GM21723 (cell line): Measurements from ENCODE around the gene AMOTL2.

ENCODE experiments used
- ATAC-seq: cut with Tn5 transposase; IDR thresholded peaks from one replicate; pipeline ENCODE4 v1.9.1; 2021; ENCODE audit warnings: mild to moderate bottlenecking, moderate library complexity; ENCODE audit not compliant: unreplicated experiment

The AMOTL2 gene

GRCh38 chr3:134353831-134354611, 20.2 kb downstream of the AMOTL2 start:
- ATAC-seq, result no peak

- ATAC-seq, result no peak
These were observed 20.9 kb downstream of the AMOTL2 start for GRCh38 chr3:134353171-134353825.

GRCh38 chr3:134352031-134352671, 22.1 kb downstream of the AMOTL2 start:
- ATAC-seq, result no peak

DNA sequence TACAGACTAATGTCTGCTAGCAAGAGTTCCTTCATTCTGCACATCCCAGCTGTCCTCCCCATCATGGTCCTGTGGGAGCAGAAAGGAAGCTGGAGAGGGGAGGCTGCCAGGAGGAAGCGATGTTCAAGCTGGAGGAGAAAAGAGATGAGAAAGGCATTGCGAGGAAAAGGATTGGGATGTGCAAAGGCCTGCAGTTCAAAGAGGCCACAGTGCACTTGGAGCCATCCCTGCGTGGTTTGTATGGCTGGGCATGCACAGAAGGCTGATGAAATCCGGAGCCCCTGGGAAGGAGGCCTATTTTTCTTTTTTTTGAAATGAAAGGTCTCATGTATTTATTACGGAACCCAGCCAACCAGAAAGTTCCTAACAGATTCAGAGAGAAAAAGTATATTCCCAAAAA, 22.8 kb downstream of the AMOTL2 start:
- no peak for ATAC-seq

GRCh38 chr3:134350861-134351311, 23.4 kb downstream of the AMOTL2 start:
- ATAC-seq, result no peak

GRCh38 chr3:134350266-134350665, 24.0 kb downstream of the AMOTL2 start:
- ATAC-seq, result no peak

DNA sequence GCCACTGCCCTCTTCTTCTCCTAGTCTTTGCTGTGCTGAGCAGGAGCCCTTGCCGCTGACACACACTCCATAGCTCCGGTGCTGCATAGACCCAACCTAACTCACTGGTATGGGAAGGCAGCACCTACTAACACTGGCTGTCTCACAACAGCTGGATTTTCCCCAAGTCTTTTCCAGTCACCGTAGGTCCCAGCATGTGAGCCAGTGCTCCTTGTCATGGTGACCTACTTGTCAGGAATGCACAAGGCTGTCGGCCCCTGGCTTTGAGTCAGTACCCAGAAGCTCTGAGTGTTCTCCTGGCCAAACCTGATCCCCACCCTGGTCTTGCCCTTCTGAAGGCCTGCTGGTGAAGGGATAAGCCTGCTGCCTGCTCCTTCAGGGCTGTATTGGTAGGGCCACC, 25.7 kb downstream of the AMOTL2 start:
- ATAC-seq, result no peak

DNA sequence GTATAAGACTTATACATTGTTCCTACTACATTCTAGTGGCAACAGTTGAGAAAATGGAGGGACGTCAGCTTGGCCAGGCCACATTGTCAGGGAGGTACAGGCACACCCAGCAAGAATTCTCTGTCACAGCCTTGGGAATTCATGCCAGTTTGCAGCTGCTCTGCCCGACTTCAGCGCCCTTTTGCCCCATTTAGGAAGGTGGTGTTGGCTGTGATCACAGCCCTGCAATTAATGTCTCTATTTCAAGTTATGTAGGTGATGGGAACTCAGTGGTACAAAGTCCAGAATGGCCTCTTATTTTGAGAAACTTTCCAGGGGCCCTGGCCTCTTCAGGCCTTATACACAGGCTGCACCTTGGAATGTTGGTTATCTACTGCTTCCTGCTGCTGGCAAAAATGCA, 26.7 kb downstream of the AMOTL2 start:
- no peak for ATAC-seq

GRCh38 chr3:134346744-134347143, 27.5 kb downstream of the AMOTL2 start:
- ATAC-seq, result no peak

DNA sequence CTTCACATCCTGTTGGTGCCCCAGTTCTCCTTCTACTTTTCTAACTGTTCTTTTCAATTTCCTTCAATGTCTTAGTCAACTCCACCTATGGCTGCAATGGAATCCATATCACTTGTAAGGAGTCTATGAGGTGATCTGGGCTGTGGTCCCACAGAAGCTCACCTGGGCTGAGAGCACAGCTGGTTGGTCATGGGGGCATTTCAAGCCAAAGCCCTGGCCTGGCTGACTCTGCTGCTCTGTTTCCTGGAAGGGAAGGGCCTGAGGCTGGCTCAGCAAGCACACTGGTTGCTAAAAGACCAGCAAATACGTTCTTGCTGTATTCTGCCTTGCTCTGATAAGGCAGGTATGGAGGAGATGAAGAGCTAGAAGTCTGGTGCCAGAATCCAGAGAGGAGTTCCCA, 29.0 kb downstream of the AMOTL2 start:
- no peak for ATAC-seq

DNA sequence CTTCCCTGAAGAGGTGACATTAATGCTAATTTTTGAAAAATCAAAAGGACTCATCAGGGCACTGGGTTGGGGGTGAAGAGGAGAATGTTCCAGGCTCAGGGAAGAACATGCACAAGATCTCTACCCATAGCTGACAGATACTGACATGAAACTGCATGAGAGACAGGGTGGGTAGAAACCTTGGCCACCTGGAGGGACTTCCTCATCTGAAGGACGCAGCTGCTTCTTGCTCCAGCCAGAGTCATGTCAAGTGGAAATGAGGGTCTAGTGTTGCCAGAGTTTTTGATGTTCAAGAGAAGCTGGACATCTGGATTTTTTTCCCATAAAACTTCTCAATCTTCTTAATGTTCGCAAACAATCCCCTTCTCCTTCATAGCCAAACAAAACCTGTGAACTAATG, 29.7 kb downstream of the AMOTL2 start:
- ATAC-seq, result no peak

DNA sequence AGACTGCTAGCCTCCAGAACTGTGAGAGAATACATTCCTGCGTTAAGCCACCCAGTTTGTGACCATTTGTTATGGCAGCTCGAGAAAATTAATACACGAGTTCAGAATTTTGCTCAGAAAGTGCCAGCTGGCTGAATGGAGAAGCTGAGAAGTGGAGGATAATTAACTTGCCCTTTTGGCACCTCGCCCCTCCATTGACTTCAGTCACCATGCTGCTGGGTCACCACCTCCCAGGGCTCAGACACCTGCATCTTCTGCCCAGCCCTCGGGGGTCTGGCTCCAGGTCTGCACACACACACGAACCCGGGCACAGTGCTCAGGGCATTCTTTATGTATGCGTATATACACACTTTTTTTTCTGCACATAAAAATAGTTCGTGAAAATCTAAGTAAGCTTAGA, 32.0 kb downstream of the AMOTL2 start:
- ATAC-seq, result no peak

GRCh38 chr3:134341389-134341788, 32.9 kb downstream of the AMOTL2 start:
- ATAC-seq, result no peak

- ATAC-seq, result no peak
These were observed 33.3 kb downstream of the AMOTL2 start for GRCh38 chr3:134340982-134341365.

DNA sequence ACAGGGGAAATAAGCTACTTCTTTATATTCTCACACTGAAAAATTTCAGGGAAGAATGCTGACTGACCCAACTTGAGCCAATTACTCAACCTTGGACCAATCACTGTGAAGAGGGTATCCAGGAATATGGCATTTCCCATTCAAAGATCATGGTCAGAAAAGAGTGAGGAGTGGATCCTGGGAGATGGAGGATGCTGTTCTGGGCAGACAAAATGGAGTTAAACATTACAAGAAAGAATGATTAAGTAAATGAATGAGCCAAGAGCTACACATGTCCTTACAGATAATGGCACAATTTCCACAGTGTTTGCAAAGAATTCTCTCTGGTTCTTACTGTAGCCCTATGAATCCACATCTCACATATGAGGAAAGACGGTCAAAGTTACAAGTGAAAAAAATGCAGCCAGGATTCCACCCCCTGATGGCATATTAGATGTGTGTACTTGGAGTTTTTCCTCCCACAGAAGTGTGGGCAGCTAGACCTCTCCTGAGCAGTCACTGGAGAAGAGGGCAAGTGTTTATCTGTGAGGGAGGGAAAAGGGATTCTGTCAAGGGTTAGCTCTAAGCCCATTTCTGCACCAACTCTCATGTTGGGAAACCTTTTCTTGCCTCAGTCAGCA, 33.8 kb downstream of the AMOTL2 start:
- ATAC-seq, result no peak

DNA sequence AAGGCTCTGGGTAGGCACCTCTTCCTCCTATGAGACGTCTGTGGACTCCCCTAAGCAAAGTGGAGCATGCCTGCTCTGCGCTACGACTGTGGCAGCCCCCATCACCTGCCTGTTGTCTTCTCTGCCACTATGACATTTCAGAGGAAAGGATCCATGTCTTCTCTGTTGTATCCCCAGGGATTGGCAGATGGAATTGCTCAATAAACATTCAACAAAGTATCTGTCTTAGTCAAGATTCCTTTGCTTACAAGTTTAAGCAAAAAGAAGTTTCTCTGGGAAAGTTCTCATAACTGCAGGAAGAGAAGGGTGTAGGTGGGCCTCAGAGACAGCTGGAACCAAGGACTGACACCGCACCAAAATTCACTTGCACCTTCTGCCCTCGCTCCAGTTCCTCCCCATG, 34.3 kb downstream of the AMOTL2 start:
- no peak for ATAC-seq

DNA sequence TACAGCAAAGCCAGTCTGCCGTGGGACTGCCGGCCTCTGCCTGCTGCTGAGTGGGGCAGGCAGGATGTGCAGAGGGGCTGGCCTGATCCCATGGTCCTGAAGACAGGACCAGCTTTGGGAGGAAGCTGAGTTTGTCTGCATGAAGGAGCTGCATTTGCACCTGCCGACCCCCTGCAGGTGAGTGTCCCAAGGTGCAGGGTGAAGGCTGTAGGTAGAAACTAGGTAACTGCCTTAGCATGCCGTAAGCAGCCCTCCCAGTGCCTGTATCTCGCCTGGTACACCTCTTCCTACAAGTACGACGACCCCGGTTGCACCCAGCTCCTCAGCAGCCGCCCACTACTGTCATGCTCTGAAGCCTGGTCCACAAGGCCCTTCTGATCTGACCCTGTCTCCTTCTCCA, 34.9 kb downstream of the AMOTL2 start:
- ATAC-seq, result no peak

- ATAC-seq, result no peak
These were observed 35.6 kb downstream of the AMOTL2 start for GRCh38 chr3:134338516-134339261.

DNA sequence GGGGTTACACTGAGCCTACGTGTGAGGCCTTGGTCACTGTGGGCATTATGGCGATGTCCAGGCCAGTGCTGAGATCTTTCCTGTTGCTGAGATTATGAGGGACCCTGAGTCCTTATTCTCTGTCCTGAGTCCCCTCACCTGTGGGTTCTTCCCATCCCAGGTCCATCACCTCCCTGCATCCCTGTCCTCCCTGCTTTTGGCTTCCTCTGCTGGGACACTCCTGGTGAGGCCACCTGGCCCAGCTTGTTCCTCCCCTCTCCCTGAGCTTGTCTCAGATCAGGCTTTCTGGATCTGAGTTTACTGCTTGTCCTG, 36.1 kb downstream of the AMOTL2 start:
- ATAC-seq, result no peak

- no peak for ATAC-seq
These were observed 36.6 kb downstream of the AMOTL2 start for GRCh38 chr3:134337511-134338200.
